GM21825 (cell line): ENCODE results near the gene CTSZ.
"Not testable (repeated sequence)": the region's sequence is repeated elsewhere in the genome, so short reads cannot be mapped to it uniquely, and the experiment has no call there.

Experiments
- ATAC-seq: cut with Tn5 transposase; IDR thresholded peaks from one replicate; pipeline ENCODE4 v1.9.1; 2021; ENCODE audit warnings: mild to moderate bottlenecking, moderate library complexity; ENCODE audit not compliant: unreplicated experiment

Gene CTSZ

DNA sequence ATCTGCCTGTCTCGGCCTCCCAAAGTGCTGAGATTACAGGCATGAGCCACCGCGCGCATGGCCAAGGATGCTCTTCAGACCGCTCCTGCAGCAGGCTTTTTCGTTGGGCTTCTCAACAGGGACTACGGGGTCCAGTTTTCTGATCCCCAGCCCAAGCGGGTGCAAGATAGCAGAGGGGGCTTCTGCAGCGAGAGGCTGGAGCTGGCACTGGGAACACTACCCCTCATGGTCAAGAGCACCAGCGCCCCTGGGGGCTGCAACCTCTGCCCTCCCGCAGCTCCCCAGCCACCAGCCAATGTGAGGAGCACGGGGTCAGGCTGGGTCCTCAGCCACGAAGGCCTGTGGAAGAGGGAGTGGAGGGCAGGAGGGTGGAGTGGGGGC, 6.0 kb downstream of the CTSZ start:
- no peak for ATAC-seq

DNA sequence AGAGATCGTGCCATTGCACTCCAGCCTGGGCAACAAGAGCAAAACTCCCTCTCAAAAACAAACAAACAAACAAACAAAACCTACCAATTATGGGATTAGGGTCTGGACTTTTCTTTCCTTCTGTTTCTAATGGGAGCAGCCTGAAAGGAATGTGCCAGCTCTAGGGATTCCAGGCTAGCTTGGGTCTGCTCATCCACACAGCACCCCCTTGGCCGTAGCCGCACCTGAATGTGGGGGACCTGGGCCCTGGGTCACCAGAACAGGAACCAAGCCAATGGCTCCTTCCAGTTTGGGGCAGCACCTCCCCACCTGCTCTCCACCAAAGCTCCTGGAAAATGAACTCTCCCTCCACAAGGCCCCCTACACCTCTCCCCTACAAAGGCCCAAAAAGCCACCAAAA, 6.7 kb downstream of the CTSZ start:
- no peak for ATAC-seq

DNA sequence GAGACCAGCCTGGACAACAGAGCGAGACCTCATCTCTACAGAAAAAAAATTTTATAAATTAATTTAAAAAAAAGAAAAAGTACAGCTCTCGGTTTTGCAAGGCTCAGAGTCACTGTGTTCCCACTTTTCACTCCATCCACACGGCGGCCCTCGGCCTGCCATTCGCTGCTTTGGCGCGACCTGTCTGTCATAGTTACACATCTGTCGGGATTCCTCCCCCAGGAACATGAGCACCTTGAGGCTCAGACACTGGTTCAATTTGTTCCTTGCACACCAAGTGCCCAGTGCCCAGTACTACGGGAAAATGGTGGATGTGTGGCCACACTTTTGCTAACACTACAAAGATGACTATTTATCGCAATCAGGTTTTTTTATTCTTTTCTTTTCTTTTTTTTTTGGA, 8.4 kb downstream of the CTSZ start:
- ATAC-seq: no peak

DNA sequence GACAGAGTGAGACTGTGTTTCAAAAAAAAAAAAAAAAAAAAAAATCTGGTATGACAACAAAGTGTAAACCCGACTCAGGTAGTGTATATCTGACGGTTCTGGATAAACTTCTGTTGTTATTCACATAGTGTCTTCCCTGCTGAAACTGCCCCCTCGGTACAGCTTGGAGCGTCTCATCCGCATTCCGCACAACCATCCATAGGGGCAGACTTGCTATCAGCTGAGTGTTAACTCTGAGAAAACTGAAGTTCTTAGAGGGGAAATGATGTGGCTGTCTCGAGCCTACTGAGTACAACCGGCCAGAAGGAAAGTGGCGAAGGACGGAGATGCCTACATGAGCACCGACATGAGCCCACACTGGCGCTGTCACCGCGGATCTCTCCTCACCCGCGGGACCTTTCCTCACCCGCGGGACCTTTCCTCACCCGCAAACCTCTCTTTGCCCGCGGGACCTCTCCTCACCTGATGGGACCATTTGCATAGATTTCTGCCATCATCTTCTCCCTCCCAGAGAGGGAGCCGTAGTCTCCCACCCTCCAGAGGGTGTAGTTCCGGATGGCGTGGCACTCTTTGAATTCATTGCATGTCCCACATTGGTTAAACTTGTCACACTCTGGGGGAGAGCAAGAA, 9.8 kb downstream of the CTSZ start:
- no peak for ATAC-seq

DNA sequence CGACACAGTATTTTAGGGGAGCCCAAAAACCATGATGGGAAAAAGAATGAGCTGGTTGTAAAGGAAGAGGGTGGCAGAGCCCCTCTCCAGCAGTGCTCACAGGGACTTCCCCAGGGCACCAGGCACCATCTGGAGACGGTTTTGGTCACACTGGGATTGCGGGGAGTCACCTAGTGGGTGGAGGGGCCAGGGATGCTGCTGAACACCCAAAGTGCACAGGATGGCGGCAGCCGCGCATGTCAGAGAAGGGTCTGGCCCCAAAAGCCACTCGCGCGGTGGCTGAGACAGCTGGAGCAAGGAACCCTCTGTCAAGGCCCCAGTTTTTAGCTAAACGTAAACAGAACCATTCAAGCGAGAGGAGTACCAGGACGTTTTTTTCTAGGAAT, 10.8 kb downstream of the CTSZ start:
- ATAC-seq: no peak

DNA sequence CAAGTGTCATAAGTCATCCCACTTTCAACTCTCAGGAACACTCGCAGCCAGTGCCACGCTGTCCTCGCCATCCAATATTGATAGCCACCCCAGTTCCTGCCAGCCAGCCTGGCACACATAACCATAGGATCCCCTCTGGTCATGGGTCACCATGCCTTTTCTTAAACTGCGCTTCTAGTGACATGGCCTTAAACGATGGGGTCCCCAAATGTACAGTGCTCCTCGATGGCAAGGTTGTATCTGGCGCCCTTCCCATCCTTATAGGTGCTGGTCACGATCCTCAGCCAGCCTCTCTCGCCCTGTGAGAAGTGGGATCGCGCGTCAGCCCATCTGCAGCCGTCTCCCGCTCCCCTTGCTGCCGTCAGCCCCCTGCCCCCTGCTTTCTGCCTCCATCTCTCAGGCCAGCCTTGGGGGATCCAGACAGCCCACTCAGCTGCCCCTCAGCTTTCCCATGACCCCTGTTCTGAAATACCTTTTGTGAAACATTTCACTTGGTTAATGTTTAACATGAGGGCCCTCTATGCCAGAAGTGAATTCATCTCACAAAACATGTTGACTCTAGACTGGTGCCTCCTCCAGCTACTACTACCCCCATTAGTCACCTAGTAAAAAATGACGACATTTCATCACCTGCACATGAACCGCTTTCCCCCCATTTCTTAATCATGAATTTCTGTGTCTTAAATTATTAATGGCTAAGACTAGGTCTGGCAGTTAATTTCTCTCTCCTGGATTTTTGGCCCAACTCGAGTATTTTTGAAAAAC, 11.4 kb downstream of the CTSZ start:
- ATAC-seq: no peak

DNA sequence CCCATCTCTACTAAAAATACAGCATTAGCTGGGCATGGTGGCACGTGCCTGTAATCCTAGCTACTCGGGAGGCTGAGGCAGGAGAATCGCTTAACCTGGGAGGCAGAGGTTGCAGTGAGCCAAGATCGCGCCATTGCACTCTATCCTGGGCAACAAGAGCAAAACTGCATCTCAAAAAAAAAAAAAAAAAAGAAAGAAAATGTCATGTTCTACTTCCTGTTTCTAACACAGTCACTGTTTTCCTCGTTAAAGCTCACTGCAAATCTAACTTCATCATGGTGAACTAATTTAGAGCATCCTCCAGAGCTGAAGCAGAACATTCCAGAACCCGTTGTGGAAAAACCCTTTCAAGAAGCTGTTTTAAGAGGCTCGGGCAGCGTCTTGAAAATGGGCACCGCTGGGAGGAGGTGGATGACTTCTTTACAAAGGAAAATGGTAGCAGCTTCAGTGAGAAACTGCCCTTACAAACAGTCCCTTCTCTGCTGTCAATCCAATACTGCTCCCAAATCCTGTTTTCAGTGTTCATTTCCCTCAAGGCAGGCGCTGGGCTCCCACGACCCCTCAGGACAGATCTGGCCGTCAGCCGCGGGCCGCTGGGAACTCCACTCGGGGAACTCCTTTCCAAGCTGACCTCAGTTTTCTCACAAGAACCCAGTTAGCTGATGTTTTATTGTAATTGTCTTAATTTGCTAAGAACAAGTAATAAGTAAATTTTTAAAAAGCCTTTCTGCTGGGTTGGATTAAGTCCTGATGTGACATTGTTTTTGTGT, 12.5 kb downstream of the CTSZ start:
- no peak for ATAC-seq

DNA sequence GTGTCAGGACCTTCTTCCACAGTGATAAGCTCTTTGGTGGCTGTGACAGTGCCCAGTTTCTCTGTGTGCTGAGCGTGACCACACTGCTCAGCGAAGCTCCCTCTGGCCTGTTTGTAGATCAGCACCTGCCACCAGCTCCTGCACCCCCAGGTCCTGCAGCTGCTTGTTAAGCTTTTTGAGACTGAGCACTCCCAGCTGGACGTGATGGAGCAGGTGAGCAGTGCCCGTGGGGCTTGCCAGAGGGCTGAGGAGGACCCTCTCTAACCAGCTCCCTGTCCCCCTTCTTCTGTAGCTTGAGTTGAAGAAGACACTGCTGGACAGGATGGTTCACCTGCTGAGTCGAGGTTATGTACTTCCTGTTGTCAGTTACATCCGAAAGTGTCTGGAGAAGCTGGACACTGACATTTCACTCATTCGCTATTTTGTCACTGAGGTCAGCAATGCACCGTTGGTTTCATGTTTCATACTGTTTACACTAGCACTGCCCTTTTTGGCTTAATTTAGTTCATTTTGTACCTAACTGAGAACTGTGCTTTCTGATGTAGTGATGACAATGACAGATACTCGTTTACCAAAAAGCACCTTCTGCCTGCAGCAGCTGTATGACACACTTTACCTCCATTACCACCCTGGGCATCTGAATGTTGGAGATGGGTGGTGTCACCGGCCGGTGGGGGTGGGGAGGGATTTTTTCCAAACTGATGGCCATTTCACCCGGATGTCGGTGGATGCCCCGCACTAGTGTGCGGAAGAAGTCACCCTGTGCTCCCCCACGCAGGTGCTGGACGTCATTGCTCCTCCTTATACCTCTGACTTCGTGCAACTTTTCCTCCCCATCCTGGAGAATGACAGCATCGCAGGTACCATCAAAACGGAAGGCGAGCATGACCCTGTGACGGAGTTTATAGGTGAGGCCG, 13.5 kb downstream of the CTSZ start:
- no peak for ATAC-seq

DNA sequence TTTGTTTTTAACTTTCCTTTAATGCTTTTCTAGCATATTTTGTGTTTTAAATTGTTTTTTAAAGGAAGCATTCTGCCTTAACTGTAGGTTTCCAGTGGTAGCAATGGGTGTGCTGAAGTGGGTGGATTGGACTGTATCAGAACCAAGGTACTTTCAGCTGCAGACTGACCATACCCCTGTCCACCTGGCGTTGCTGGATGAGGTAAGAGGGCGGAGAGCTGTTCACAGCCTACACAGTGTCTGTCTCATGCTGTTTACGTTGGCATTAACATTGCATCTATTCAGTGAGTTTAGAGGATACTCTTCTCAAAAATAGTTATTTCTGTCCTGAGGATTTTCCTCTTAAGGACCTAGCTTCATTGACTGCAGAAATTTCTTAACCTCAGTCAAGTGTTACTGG, 14.1 kb downstream of the CTSZ start:
- no peak for ATAC-seq

DNA sequence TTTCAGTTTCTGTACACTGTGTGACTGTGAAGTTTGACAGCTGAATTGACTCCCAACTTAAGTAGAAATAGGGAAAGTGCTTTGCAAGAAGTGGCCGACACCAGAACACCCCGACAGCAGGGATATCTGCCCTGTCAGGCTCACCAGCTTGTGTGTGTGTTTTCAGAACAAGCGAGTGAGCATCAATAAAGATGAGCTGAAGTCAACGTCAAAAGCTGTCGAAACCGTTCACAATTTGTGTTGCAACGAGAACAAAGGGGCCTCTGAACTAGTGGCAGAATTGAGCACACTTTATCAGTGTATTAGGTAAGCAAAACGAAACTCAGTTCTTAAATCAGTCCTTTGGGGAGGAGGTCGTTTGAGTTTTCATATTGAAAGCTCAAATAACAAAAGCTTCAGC, 15.3 kb downstream of the CTSZ start:
- no peak for ATAC-seq

DNA sequence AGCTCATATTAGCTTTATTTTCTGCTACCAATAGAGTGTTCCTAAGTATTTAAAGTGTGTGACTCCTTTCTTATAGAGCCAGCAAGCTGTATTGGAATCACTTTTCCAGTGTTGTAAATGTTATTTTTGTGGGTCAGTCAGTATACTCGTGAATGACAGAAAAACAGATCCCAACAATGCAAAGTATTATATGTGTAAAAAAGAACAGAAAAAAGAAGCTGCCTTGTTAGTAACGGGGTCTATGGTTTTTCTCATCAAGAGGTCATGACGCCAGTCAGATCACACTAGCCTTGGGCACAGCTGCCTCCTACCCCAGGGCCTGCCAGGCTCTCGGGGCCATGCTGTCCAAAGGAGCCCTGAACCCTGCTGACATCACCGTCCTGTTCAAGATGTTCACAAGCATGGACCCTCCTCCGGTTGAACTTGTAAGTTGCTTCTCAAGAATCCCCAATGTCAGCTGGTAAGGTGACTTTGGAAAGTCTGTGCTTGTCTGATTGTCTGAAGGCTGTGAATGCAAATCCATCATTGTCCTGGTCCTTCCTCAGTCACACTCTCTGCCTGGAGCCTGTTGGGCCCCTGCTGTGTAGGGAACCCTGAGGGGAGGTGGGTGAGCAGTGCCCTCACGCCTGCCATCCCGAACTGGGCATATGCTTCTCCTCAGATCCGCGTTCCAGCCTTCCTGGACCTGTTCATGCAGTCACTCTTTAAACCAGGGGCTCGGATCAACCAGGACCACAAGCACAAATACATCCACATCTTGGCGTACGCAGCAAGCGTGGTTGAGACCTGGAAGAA, 16.2 kb downstream of the CTSZ start:
- no peak for ATAC-seq

DNA sequence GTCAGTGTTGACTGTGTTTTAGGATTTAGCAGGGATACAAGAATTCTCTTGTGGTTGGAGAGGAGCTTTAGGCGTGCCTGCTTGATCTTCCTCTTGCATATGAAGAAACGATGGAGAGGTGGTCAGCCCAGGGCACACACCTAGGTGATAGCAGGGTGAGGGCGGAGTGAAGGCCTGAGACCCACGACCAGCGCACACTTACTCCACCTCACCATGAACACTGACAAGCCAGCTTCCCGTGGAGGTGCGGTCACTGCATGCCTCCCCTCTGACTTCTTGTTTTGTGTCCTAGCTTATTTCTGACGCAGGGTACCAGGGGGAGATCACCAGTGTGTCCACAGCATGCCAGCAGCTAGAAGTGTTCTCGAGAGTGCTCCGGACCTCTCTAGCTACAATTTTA, 17.9 kb downstream of the CTSZ start:
- no peak for ATAC-seq

DNA sequence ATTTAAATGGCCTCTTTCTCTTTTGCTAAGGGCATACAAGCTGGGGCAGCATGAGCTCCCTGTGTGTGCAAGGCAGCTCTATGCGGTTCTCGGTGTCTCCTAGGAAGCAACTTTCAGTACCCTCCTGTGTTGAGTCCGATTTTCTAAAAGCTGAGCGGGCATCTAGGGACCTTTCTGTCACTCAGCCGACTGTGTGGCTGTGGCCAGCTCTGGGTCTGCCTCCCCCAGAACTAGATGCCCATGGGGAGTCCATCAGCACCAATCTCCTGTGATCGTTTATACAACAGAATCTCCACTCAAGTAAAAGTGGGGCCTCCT, 18.5 kb downstream of the CTSZ start:
- no peak for ATAC-seq

DNA sequence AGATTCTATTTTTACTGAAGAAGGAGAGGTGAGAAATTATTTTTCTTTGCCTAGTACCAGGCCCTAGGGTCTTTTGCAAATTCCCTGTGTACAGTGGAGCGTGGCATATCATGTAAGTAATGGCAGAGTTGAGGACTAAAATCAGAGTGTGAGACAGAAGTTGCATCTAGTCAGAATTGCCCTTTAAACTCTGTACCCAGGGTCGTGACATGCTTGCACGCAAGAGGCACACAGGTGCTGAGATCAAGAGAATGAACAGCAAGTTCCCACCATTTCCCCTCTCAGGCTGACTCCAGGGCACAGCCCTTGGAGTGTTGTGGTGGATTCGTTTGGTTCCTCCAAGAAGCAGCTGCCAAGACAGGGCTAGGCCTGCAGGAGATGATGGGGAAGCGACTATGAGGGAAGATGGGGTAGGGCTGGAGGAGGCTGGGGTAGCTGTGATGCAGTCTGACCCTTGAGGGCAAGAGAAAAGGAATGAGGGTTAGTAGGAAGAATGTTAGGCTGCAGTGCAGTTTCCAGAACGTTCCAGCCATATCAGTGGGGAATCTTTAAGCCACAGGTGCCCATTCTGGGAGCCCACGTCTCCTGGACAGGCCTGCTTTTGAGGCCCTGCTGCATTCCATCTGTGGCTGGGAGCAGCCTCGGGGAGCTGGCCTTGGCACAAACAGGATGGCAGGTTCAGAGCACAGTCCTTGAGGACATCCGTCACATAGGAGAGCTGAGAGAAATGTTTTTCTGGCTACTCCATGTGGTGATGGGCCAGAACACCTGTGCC, 19.1 kb downstream of the CTSZ start:
- no peak for ATAC-seq

DNA sequence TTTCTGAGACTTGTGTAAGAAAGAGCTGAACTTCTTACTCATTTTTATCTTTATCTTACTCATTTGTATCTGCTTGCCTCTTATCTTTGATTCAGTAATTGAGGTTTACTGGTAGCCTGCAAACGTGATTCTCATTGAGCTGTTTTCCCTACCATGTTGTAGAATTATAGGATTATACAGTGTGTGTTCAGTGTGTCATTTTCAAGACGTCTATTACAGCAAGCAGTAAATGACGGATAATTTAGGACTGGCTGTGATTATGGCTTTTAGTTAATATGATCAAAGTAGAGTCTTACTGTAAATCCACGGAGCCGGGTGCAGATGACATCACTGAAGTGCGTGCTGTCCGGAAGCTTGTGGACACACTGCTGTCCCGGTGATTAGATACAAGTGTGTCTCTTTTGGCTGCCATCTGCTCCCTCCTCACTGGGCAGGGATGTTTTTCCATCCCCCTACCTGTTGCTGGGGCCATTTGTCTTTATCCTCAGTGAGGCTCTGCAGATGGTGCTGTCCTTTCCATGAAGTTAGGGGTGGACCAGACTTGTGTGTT, 20.0 kb downstream of the CTSZ start:
- no peak for ATAC-seq

DNA sequence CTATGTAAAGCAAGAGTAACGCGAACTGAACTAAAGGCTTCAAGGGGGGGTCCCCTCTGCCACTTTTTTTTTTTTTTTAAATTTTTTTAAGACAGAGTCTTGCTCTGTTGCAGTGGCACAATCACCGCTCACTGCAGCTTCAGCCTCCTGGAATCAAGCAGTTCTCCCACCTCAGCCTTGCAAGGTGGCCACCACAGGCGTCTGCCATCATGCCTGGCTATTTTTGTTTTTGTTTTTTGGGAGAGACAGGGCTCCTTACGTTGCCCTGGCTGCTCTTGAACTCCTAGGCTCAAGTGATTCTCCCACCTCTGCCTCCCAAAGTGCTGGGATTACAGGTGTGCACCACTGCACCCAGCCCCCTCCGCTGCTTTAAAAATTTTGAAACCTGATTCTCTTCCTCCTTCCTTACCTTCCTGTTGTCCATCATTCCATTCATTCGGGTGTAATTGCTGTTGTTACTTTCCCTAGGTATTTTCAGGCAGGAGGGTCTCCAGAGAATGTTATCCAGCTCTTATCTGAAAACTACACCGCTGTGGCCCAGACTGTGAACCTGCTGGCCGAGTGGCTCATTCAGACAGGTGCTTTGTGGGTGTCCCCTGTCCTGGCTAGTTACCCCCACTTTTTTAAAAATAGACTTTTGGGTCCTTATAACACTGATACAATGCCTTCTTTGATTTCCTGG, 20.6 kb downstream of the CTSZ start:
- ATAC-seq: no peak

DNA sequence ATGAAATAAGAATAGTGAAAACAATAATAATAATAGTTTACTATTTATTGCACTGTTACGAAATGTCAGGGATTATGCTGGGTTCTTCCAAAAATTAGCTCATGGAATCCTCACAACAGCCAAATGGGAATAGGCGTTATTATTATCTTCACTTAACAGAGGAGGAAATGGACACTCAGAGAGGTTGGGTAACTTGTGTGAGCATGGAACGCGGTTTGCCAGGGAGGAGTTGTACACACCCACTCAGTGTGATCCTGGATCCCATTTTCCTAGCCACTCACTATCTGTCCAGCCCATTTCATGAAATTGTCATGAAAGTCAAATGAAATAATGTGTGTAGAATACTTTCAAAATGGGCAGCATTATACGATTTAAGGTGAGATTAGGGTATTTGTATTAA, 21.4 kb downstream of the CTSZ start:
- ATAC-seq: no peak

DNA sequence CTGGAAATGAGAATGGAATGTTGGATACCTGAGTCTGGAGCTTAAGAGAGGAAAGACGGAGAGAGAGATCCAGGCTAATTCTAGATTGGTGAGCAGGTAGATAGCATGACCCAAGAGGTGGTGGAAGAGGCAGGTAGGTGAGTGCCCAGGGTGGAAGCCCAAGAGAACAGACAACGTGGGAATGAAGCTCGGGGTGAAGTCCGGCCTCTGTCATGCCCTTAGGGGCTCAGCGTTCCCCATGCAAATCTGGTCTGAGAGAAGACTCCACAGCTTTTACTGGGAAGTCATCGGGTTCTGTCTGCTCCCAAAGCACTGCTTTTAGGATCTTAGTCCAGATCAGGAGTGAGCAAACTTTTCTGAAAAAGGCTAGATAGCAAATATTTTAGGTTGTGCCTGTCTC, 22.4 kb downstream of the CTSZ start:
- no peak for ATAC-seq

DNA sequence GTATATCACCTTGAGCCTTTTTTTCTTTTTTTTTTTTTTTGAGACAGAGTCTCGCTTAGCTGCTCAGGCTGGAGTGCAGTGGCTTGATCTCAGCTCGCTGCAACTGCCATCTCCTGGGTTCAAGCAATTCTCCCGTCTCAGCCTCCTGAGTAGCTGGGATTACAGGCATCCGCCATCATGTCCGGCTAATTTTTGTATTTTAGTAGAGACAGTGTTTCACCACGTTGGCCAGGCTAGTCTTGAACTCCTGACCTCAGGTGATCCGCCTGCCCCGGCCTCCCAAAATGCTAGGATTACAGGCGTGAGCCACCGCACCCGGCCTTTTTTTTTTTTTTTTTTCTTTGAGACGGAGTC, 24.0 kb downstream of the CTSZ start:
- not testable (repeated sequence) for ATAC-seq
